WTC11 (cell line): ENCODE results near the gene SLC25A31. TPM values are rescaled to one million over a fixed set of nuclear protein-coding genes. Genes with fewer than 3 reads are reported as not detected.
A peak's percentile ranks its signal among the peaks of the same experiment; 100 is the strongest.

Source experiments
- ATAC-seq: fragments of 200-7000 bp; cut with Tn5 transposase; 2 replicates; pipeline ENCODE4 v1.10.0; 2021; ENCODE audit warnings: mild to moderate bottlenecking, moderate library complexity
- CTCF ChIA-PET: fragments of 300-600 bp; sonication (Branson Sonifier 250); formaldehyde crosslinking; loops from one replicate; lab custom pipeline; 2021; ENCODE audit warnings: antibody characterized with exemption; lab: Charles Lee
- POLR2A ChIA-PET: fragments of 350-600 bp; sonication (Branson Sonifier 250); formaldehyde crosslinking; loops from one replicate; lab custom pipeline; 2021; ENCODE audit warnings: antibody characterized with exemption; lab: Charles Lee
- DNase-seq: peaks from one replicate; pipeline ENCODE4 v3.0.0; 2021; ENCODE audit warnings: low spot score
- H3K27ac Mint-ChIP-seq: 2 replicates; pipeline ENCODE4 v1.8.0; 2021; ENCODE audit warnings: mixed read lengths
- H3K27me3 Mint-ChIP-seq: 2 replicates; pipeline ENCODE4 v1.8.0; 2021; ENCODE audit warnings: low read depth, mild to moderate bottlenecking, moderate library complexity, mixed read lengths
- H3K36me3 Mint-ChIP-seq: 2 replicates; pipeline ENCODE4 v1.8.0; 2021; ENCODE audit warnings: mixed read lengths
- H3K4me1 Mint-ChIP-seq: 2 replicates; pipeline ENCODE4 v1.8.0; 2022; ENCODE audit warnings: mixed read lengths
- H3K4me3 Mint-ChIP-seq: 2 replicates; pipeline ENCODE4 v1.8.0; 2021; ENCODE audit warnings: mild to moderate bottlenecking, moderate library complexity, mixed read lengths
- H3K9me3 Mint-ChIP-seq: 2 replicates; pipeline ENCODE4 v1.8.0; 2021; ENCODE audit warnings: mixed read lengths
- ATF1 ChIP-seq: sonication (generic); formaldehyde crosslinking; IDR thresholded peaks from 2 replicates; pipeline ENCODE4 v1.8.1; 2023; ENCODE audit warnings: mild to moderate bottlenecking, moderate library complexity, missing genetic modification reagents
- ESRRA ChIP-seq: sonication (generic); formaldehyde crosslinking; IDR thresholded peaks from 2 replicates; pipeline ENCODE4 v1.8.1; 2022; ENCODE audit warnings: mild to moderate bottlenecking, missing genetic modification reagents, borderline replicate concordance
- HMGA2 ChIP-seq: fragments of 250-450 bp; sonication (Bioruptor Pico); IDR thresholded peaks from 2 replicates; pipeline ENCODE4 v1.4.0; 2021; ENCODE audit warnings: mild to moderate bottlenecking, moderate library complexity
- NFYB ChIP-seq: sonication (generic); formaldehyde crosslinking; conservative IDR thresholded peaks from 2 replicates; pipeline ENCODE4 v1.8.0; 2022; ENCODE audit warnings: low read depth, missing genetic modification reagents
- RELA ChIP-seq: sonication (generic); formaldehyde crosslinking; IDR thresholded peaks from 2 replicates; pipeline ENCODE4 v1.8.1; 2022; ENCODE audit warnings: missing genetic modification reagents, mild to moderate bottlenecking, borderline replicate concordance
- SP1 ChIP-seq: sonication (generic); formaldehyde crosslinking; conservative IDR thresholded peaks from 2 replicates; pipeline ENCODE4 v1.8.1; 2022; ENCODE audit warnings: missing genetic modification reagents
- TP53 ChIP-seq: sonication (generic); formaldehyde crosslinking; IDR thresholded peaks from 2 replicates; pipeline ENCODE4 v1.8.1; 2023; ENCODE audit warnings: mild to moderate bottlenecking, missing genetic modification reagents
- ZNF138 ChIP-seq: sonication (generic); formaldehyde crosslinking; conservative IDR thresholded peaks from 2 replicates; pipeline ENCODE4 v1.8.1; 2022; ENCODE audit warnings: mild to moderate bottlenecking, moderate library complexity, missing genetic modification reagents
- ZNF416 ChIP-seq: fragments of 250-450 bp; sonication (Bioruptor Pico); IDR thresholded peaks from 2 replicates; pipeline ENCODE4 v1.9.0; 2021; ENCODE audit warnings: mild to moderate bottlenecking, inconsistent platforms
- ZNF671 ChIP-seq: fragments of 250-450 bp; sonication (Bioruptor Pico); IDR thresholded peaks from 2 replicates; pipeline ENCODE4 v1.8.0; 2021; ENCODE audit warnings: mild to moderate bottlenecking
- total RNA-seq: library from RNA; stranded (reverse); gene quantifications from 3 replicates; pipeline ENCODE4 v1.2.3, GENCODE V29; 2021
- TF ChIP-seq, protein P1 (sequence below): sonication (generic); formaldehyde crosslinking; IDR thresholded peaks from 2 replicates; pipeline ENCODE4 v1.8.1; 2022; ENCODE audit warnings: mild to moderate bottlenecking, moderate library complexity, missing genetic modification reagents
- TF ChIP-seq, protein P2 (sequence below): sonication (generic); formaldehyde crosslinking; IDR thresholded peaks from 2 replicates; pipeline ENCODE4 v1.8.1; 2022; ENCODE audit warnings: missing genetic modification reagents, borderline replicate concordance
- TF ChIP-seq, protein P3 (sequence below): sonication (generic); formaldehyde crosslinking; IDR thresholded peaks from 2 replicates; pipeline ENCODE4 v1.8.1; 2023; ENCODE audit warnings: mild to moderate bottlenecking, missing genetic modification reagents, moderate library complexity
- TF ChIP-seq, protein P4 (sequence below): sonication (generic); formaldehyde crosslinking; IDR thresholded peaks from 2 replicates; pipeline ENCODE4 v1.8.1; 2022; ENCODE audit warnings: mild to moderate bottlenecking, missing genetic modification reagents, moderate library complexity, borderline replicate concordance
- TF ChIP-seq, protein P5 (sequence below): sonication (generic); formaldehyde crosslinking; IDR thresholded peaks from 2 replicates; pipeline ENCODE4 v1.8.0; 2023; ENCODE audit warnings: missing genetic modification reagents
- TF ChIP-seq, protein P6 (sequence below): sonication (generic); formaldehyde crosslinking; IDR thresholded peaks from 2 replicates; pipeline ENCODE4 v1.8.1; 2023; ENCODE audit warnings: mild to moderate bottlenecking, missing genetic modification reagents
- TF ChIP-seq, protein P7 (sequence below): sonication (generic); formaldehyde crosslinking; IDR thresholded peaks from 2 replicates; pipeline ENCODE4 v1.8.1; 2023; ENCODE audit warnings: mild to moderate bottlenecking, missing genetic modification reagents
- TF ChIP-seq, protein P8 (sequence below): sonication (generic); formaldehyde crosslinking; IDR thresholded peaks from 2 replicates; pipeline ENCODE4 v1.8.0; 2022; ENCODE audit warnings: missing genetic modification reagents

Gene SLC25A31
- total RNA-seq, 1 experiment from 2014 or later = not detected

DNA sequence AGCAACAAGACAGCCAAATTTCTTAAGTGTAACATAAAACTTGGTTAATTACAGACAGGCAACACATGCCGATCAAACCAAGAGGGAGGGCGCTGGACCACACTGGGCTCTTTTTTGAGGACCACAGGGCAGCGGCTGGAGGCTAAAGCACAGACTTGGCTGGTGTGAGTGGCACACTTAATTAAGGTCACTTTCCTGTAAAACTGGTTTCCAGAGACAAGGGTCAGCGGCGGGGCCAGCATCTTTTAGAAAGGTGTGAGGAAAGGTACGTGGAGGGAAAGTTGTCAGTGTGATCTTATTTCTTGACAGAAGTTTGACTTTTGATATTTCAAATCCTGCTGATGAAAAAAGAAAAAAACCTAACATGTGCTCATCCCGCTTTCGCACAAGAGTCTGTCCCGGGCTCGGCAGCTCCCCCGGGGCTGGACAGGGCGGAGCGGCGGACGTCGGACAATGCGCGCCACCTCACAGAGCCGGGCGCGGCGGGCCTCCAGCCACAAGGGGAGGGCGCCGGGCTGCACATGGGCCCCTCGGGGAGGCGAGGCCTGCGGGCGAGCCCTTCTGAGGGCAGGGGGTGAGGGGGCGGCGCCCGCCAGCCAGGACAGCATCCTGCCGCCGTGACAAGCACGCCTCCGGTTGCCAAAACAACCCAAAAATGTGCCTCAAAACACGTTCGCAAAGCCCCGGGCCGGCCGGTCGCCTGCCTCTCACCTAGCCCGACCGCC lies 51.3 kb downstream of the SLC25A31 start (continued):
- TF ChIP-seq, protein P1, sequence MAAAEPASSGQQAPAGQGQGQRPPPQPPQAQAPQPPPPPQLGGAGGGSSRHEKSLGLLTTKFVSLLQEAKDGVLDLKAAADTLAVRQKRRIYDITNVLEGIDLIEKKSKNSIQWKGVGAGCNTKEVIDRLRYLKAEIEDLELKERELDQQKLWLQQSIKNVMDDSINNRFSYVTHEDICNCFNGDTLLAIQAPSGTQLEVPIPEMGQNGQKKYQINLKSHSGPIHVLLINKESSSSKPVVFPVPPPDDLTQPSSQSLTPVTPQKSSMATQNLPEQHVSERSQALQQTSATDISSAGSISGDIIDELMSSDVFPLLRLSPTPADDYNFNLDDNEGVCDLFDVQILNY (CRISPR knock-in tag) = peak; percentile 76; the same call in 1 of the 2 replicates
- TF ChIP-seq HMGA2 (CRISPR knock-in tag) = no peak
- TF ChIP-seq ESRRA (CRISPR knock-in tag) = peak; percentile 80; the same call in 1 of the 2 replicates
- no peak for TF ChIP-seq NFYB (CRISPR knock-in tag)
- peak; percentile 34; the same call in 1 of the 2 replicates for TF ChIP-seq SP1 (CRISPR knock-in tag)

DNA sequence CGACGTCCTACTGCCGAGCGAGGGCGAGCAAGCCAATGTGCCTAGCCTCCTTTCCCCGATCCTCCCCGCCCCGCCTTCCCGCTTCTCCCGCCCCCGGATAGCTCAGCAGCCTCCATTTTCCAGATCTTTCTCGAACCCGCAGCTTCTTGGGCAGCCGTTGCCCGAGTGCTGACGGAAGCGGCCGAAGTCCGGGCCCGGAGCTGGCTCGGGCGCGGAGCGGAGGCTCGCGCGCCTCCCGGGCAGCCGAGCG lies 51.8 kb downstream of the SLC25A31 start:
- Mint-ChIP-seq H3K4me1 (peaks cover 33% of the 10 kb centered on the region), H3K27ac (no peak overlapping the region), H3K36me3 (no peaks in the 10 kb centered on the region), H3K4me3 (peak overlapping the region; percentile 94), H3K27me3 (peaks cover 56% of the 10 kb centered on the region), H3K9me3 (no peaks in the 10 kb centered on the region)
- POLR2A ChIA-PET = interaction anchor here (0.5 to 3.1 kb wide), 5 partner anchors 99 to 631 kb away, joined by 3 to 16 read pairs (median 5); partner anchors contain the start of genes ABHD18, LARP1B, MFSD8 and PLK4
- CTCF ChIA-PET = interaction anchor here (0.5 to 1.9 kb wide), 10 partner anchors 49 to 580 kb away, joined by 3 to 10 read pairs (median 3); partner anchors contain the start of genes ABHD18, MFSD8 and PLK4
- ATAC-seq (peak; percentile 94), DNase-seq (peak; percentile 90)
- TF ChIP-seq, protein P2, sequence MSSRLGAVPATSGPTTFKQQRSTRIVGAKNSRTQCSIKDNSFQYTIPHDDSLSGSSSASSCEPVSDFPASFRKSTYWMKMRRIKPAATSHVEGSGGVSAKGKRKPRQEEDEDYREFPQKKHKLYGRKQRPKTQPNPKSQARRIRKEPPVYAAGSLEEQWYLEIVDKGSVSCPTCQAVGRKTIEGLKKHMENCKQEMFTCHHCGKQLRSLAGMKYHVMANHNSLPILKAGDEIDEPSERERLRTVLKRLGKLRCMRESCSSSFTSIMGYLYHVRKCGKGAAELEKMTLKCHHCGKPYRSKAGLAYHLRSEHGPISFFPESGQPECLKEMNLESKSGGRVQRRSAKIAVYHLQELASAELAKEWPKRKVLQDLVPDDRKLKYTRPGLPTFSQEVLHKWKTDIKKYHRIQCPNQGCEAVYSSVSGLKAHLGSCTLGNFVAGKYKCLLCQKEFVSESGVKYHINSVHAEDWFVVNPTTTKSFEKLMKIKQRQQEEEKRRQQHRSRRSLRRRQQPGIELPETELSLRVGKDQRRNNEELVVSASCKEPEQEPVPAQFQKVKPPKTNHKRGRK = no peak
- TF ChIP-seq ESRRA (CRISPR knock-in tag) = no peak
- TF ChIP-seq, protein P3, sequence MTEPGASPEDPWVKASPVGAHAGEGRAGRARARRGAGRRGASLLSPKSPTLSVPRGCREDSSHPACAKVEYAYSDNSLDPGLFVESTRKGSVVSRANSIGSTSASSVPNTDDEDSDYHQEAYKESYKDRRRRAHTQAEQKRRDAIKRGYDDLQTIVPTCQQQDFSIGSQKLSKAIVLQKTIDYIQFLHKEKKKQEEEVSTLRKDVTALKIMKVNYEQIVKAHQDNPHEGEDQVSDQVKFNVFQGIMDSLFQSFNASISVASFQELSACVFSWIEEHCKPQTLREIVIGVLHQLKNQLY (CRISPR knock-in tag) = no peak
- TF ChIP-seq, protein P4, sequence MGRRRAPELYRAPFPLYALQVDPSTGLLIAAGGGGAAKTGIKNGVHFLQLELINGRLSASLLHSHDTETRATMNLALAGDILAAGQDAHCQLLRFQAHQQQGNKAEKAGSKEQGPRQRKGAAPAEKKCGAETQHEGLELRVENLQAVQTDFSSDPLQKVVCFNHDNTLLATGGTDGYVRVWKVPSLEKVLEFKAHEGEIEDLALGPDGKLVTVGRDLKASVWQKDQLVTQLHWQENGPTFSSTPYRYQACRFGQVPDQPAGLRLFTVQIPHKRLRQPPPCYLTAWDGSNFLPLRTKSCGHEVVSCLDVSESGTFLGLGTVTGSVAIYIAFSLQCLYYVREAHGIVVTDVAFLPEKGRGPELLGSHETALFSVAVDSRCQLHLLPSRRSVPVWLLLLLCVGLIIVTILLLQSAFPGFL (CRISPR knock-in tag) = no peak
- TF ChIP-seq, protein P5, sequence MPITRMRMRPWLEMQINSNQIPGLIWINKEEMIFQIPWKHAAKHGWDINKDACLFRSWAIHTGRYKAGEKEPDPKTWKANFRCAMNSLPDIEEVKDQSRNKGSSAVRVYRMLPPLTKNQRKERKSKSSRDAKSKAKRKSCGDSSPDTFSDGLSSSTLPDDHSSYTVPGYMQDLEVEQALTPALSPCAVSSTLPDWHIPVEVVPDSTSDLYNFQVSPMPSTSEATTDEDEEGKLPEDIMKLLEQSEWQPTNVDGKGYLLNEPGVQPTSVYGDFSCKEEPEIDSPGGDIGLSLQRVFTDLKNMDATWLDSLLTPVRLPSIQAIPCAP (CRISPR knock-in tag) = no peak
- no peak for TF ChIP-seq RELA (CRISPR knock-in tag)
- no peak for TF ChIP-seq ZNF416 (CRISPR knock-in tag)
- TF ChIP-seq, protein P6, sequence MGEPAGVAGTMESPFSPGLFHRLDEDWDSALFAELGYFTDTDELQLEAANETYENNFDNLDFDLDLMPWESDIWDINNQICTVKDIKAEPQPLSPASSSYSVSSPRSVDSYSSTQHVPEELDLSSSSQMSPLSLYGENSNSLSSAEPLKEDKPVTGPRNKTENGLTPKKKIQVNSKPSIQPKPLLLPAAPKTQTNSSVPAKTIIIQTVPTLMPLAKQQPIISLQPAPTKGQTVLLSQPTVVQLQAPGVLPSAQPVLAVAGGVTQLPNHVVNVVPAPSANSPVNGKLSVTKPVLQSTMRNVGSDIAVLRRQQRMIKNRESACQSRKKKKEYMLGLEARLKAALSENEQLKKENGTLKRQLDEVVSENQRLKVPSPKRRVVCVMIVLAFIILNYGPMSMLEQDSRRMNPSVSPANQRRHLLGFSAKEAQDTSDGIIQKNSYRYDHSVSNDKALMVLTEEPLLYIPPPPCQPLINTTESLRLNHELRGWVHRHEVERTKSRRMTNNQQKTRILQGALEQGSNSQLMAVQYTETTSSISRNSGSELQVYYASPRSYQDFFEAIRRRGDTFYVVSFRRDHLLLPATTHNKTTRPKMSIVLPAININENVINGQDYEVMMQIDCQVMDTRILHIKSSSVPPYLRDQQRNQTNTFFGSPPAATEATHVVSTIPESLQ (CRISPR knock-in tag) = 0 out of 2 replicates have a peak, but pooled peaks have one; percentile 41
- TF ChIP-seq, protein P7, sequence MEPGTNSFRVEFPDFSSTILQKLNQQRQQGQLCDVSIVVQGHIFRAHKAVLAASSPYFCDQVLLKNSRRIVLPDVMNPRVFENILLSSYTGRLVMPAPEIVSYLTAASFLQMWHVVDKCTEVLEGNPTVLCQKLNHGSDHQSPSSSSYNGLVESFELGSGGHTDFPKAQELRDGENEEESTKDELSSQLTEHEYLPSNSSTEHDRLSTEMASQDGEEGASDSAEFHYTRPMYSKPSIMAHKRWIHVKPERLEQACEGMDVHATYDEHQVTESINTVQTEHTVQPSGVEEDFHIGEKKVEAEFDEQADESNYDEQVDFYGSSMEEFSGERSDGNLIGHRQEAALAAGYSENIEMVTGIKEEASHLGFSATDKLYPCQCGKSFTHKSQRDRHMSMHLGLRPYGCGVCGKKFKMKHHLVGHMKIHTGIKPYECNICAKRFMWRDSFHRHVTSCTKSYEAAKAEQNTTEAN (CRISPR knock-in tag) = no peak; the same call in 1 of the 2 replicates
- no peak for TF ChIP-seq ZNF138 (CRISPR knock-in tag)
- no peak for TF ChIP-seq ZNF671 (CRISPR knock-in tag)
- TF ChIP-seq NFYB (CRISPR knock-in tag) = no peak
- no peak for TF ChIP-seq HMGA2 (CRISPR knock-in tag)
- TF ChIP-seq ATF1 = no peak
- TF ChIP-seq TP53 = no peak
- TF ChIP-seq, protein P8, sequence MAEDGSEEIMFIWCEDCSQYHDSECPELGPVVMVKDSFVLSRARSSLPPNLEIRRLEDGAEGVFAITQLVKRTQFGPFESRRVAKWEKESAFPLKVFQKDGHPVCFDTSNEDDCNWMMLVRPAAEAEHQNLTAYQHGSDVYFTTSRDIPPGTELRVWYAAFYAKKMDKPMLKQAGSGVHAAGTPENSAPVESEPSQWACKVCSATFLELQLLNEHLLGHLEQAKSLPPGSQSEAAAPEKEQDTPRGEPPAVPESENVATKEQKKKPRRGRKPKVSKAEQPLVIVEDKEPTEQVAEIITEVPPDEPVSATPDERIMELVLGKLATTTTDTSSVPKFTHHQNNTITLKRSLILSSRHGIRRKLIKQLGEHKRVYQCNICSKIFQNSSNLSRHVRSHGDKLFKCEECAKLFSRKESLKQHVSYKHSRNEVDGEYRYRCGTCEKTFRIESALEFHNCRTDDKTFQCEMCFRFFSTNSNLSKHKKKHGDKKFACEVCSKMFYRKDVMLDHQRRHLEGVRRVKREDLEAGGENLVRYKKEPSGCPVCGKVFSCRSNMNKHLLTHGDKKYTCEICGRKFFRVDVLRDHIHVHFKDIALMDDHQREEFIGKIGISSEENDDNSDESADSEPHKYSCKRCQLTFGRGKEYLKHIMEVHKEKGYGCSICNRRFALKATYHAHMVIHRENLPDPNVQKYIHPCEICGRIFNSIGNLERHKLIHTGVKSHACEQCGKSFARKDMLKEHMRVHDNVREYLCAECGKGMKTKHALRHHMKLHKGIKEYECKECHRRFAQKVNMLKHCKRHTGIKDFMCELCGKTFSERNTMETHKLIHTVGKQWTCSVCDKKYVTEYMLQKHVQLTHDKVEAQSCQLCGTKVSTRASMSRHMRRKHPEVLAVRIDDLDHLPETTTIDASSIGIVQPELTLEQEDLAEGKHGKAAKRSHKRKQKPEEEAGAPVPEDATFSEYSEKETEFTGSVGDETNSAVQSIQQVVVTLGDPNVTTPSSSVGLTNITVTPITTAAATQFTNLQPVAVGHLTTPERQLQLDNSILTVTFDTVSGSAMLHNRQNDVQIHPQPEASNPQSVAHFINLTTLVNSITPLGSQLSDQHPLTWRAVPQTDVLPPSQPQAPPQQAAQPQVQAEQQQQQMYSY (CRISPR knock-in tag) = no peak
